ENCODE results near the gene GABBR2. TPM values are rescaled to one million over a fixed set of nuclear protein-coding genes. Genes with fewer than 3 reads are reported as not detected.

GABBR2 gene
- total RNA-seq, 1 donor from 2014 or later: not detected

GRCh38 chr9:98342820-98343210 lies 365.9 kb downstream of the GABBR2 start:
- Histone ChIP-seq H3K4me3 (ENCODE audit: low read depth, low read length) (no peak overlapping the region), H3K36me3 (ENCODE audit: control insufficient read depth, insufficient read depth, low read length) (no peaks in the 10 kb centered on the region), H3K27me3 (ENCODE audit: control insufficient read depth, insufficient read depth, low read length) (peaks cover 3% of the 10 kb centered on the region)
- FAIRE-seq (no peak), DNase-seq (ENCODE audit: low read depth) (no peak)
- TF ChIP-seq, protein P1, sequence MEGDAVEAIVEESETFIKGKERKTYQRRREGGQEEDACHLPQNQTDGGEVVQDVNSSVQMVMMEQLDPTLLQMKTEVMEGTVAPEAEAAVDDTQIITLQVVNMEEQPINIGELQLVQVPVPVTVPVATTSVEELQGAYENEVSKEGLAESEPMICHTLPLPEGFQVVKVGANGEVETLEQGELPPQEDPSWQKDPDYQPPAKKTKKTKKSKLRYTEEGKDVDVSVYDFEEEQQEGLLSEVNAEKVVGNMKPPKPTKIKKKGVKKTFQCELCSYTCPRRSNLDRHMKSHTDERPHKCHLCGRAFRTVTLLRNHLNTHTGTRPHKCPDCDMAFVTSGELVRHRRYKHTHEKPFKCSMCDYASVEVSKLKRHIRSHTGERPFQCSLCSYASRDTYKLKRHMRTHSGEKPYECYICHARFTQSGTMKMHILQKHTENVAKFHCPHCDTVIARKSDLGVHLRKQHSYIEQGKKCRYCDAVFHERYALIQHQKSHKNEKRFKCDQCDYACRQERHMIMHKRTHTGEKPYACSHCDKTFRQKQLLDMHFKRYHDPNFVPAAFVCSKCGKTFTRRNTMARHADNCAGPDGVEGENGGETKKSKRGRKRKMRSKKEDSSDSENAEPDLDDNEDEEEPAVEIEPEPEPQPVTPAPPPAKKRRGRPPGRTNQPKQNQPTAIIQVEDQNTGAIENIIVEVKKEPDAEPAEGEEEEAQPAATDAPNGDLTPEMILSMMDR (IDR thresholded peaks at IDR 0.05; ENCODE audit: insufficient read depth, low read length, severe bottlenecking): no peak

GRCh38 chr9:98342098-98342819 lies 366.5 kb downstream of the GABBR2 start:
- Histone ChIP-seq H3K4me3 (ENCODE audit: low read depth, low read length) (no peak overlapping the region), H3K36me3 (ENCODE audit: control insufficient read depth, insufficient read depth, low read length) (no peaks in the 10 kb centered on the region), H3K27me3 (ENCODE audit: control insufficient read depth, insufficient read depth, low read length) (peaks cover 3% of the 10 kb centered on the region)
- DNase-seq (ENCODE audit: low read depth) (no peak), FAIRE-seq (no peak)
- TF ChIP-seq, protein P1 (IDR thresholded peaks at IDR 0.05; ENCODE audit: insufficient read depth, low read length, severe bottlenecking): no peak

DNA sequence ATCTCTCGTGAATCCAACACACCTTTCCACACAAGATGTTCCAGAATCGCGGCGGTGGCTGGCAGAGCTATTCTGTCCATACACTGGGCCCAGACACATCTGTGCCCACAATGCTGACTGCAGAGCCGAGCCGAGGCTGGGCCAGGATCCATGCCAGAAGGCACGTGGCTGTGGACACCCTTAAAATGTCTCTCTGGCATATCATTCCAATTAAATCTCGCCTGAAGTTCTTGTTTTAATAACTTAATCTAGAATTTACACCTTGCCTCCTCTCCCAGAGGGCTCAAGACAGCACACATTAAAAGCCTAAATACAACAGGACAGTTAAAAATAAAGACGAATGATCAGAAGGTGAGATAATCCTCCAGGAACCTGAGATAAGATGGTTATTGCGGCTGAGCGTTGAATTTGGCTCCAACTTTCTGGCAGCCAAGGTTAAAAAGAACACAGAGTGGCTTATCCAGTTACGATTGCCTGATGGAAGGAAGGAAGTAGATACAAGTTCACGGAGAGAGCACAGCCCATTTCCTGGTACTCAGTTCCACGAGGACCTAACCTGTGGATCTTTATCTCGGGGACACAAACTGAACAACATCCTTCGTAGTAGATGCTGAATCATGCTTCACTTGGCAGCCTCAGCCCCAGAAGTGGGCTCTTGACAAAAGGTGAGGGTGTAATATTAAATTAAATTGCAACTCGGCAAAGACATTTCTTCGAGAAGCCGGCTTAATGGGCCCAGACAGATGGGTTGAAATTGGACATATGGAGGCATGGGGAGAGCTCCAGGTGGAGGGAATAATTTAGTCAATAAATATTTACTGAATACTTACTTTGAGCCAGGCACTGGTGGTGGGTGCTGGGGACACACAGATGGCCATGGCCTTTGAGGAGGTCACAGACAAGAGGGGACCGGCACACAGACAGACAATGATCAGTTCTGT lies 367.3 kb downstream of the GABBR2 start:
- DNase-seq (ENCODE audit: low read depth): no peak
- H3K27me3 ChIP-seq (ENCODE audit: control insufficient read depth, insufficient read depth, low read length): peaks cover 3% of the 10 kb centered on the region

GRCh38 chr9:98339987-98340800 lies 368.5 kb downstream of the GABBR2 start:
- FAIRE-seq: no peak
- peaks cover 3% of the 10 kb centered on the region for H3K27me3 ChIP-seq (ENCODE audit: control insufficient read depth, insufficient read depth, low read length)
- no peaks in the 10 kb centered on the region for H3K36me3 ChIP-seq (ENCODE audit: control insufficient read depth, insufficient read depth, low read length)
- no peak for DNase-seq (ENCODE audit: low read depth)
- TF ChIP-seq, protein P1 (IDR thresholded peaks at IDR 0.05; ENCODE audit: insufficient read depth, low read length, severe bottlenecking): no peak
- H3K4me3 ChIP-seq (ENCODE audit: low read depth, low read length): no peak overlapping the region

More for the DNA sequence above, 367.3 kb downstream of the GABBR2 start:
- no peaks in the 10 kb centered on the region for H3K36me3 ChIP-seq (ENCODE audit: control insufficient read depth, insufficient read depth, low read length)
- TF ChIP-seq, protein P1 (IDR thresholded peaks at IDR 0.05; ENCODE audit: insufficient read depth, low read length, severe bottlenecking): no peak
- FAIRE-seq: no peak
- no peak overlapping the region for H3K4me3 ChIP-seq (ENCODE audit: low read depth, low read length)

DNA sequence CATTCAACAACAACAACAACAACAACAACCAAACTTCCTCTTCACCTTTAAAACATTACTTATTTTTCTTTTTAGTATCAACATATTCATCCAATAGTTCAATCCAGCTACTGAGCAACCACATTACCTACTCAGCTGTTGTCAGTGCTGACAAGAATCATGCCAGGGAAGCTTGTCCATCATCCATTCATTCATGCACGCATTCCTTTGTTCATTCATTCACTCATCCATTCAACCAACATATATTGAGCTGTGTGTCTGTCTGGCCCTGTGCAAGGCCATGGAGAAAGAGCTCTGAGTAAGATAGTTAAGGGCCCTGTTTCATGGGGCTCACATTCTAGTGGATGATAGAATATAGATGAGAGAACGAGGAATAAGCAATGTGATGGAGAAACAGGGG lies 373.1 kb downstream of the GABBR2 start:
- FAIRE-seq: no peak
- no peaks in the 10 kb centered on the region for H3K36me3 ChIP-seq (ENCODE audit: control insufficient read depth, insufficient read depth, low read length)
- H3K27me3 ChIP-seq (ENCODE audit: control insufficient read depth, insufficient read depth, low read length): no peaks in the 10 kb centered on the region
- TF ChIP-seq, protein P1 (IDR thresholded peaks at IDR 0.05; ENCODE audit: insufficient read depth, low read length, severe bottlenecking): no peak
- DNase-seq (ENCODE audit: low read depth): no peak
- H3K4me3 ChIP-seq (ENCODE audit: low read depth, low read length): no peak overlapping the region

All from bronchial epithelial cell (primary cell).